ENCODE results near the gene AKT2. TPM values are rescaled to one million over a fixed set of nuclear protein-coding genes. Genes with fewer than 3 reads are reported as not detected.

Gene AKT2
- total and polyA plus RNA-seq, 2 of the 8 experiments (the other 6 are each of a cell fraction or from before 2014, with no cell fraction given): 151 to 183 TPM

GRCh38 chr19:40332669-40333068, 47.5 kb upstream of the AKT2 start (continued):
- TF ChIP-seq USF2 (IDR thresholded peaks at IDR 0.05; ENCODE audit: low read length): no peak
- TF ChIP-seq, protein P1, sequence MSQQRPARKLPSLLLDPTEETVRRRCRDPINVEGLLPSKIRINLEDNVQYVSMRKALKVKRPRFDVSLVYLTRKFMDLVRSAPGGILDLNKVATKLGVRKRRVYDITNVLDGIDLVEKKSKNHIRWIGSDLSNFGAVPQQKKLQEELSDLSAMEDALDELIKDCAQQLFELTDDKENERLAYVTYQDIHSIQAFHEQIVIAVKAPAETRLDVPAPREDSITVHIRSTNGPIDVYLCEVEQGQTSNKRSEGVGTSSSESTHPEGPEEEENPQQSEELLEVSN (IDR thresholded peaks at IDR 0.05): no peak
- no peak for TF ChIP-seq ASH2L (IDR thresholded peaks at IDR 0.05; ENCODE audit: low read length)
- no peak for TF ChIP-seq KDM1A (IDR thresholded peaks at IDR 0.05; ENCODE audit: borderline replicate concordance, low read length)
- TF ChIP-seq SP1 (IDR thresholded peaks at IDR 0.05; ENCODE audit: low read depth, low read length): no peak

All from H1 (cell line).